ENCODE data around the gene CLEC17A. TPM values are rescaled to one million over a fixed set of nuclear protein-coding genes. Genes with fewer than 3 reads are reported as not detected.
"Not testable (repeated sequence)": the region's sequence is repeated elsewhere in the genome, so short reads cannot be mapped to it uniquely, and the experiment has no call there.

Gene CLEC17A
- total RNA-seq, 2 experiments from 2014 or later: not detected

GRCh38 chr19:14570864-14571527 lies 11.9 kb upstream of the CLEC17A start:
- CTCF ChIA-PET: interaction anchor here (0.7 to 7.8 kb wide), 4 partner anchors 15 to 116 kb away, joined by 3 to 249 read pairs (median 14); partner anchors contain the start of gene ZNF333
- no peak for DNase-seq

DNA sequence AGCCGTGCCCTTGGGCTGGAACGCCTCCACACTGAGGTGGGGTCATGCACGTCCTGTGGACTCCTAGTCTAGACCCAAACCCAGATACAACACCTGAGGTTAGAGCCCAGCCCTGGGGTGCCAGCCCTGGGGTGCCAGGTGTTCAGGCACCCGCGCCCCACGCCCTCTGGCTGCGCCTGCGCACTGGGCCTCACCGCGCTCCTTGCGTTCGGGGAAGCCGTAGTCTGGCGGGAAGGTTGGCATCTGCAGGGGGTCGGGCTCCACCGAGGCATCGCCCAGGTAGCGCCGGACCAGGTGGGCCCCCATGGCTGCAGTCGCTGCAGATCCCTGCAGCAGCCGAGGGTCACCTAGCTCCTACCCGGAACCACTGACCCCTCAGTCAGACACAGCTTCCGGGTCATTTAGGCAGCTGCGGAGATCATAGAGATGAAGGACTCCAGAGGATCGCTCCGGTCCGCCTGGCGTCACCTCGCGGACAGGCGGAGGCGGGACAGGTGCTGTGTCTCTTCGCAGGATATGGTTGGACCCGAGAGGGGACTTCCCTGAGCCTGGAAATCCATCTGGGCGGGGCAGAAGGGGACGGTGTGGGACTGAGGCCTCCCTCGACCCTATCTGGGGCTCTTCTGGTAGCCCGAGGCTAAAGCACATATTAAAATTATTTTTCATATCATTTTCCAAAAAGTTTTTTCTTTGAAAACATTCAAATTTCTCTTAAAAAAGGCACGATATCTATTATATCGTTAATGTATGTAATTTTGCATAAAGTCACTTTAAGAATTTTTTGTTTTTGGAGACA lies 11.0 kb upstream of the CLEC17A start, which contains the start of gene NDUFB7:
Gene NDUFB7 (minus strand): TSS at position 372 of the 796 bp plus-strand sequence. CDS start 66 bp downstream, at position 306.
- peak; percentile 93 for DNase-seq
- Mint-ChIP-seq H3K27ac (peak within 1 kb of the TSS; percentile 92), H3K36me3 (ENCODE audit: low read depth) (peaks cover 13% of the 10 kb centered on the region), H3K27me3 (ENCODE audit: low read depth) (no peaks in the 10 kb centered on the region), H3K4me1 (ENCODE audit: low read depth) (peaks cover 42% of the 10 kb centered on the region), H3K9me3 (ENCODE audit: insufficient read depth) (no peaks in the 10 kb centered on the region), H3K4me3 (peak within 1 kb of the TSS; percentile 97)
- CTCF ChIA-PET: interaction anchor here (0.8 to 7.8 kb wide), 6 partner anchors 15 to 215 kb away, joined by 3 to 249 read pairs (median 5); partner anchors contain the start of gene ZNF333
- POLR2A ChIA-PET: interaction anchor here (0.6 to 1.7 kb wide), 4 partner anchors 10 to 571 kb away, joined by 3 read pairs; partner anchors contain the start of gene ZNF333
- ATAC-seq: peak; percentile 97

More at GRCh38 chr19:14570864-14571527, 11.9 kb upstream of the CLEC17A start:
- H3K4me3 Mint-ChIP-seq: peak overlapping the region; percentile 97
- H3K36me3 Mint-ChIP-seq (ENCODE audit: low read depth): peaks cover 16% of the 10 kb centered on the region
- H3K27ac Mint-ChIP-seq: peak overlapping the region; percentile 92
- H3K27me3 Mint-ChIP-seq (ENCODE audit: low read depth): no peaks in the 10 kb centered on the region
- ATAC-seq: no peak
- H3K4me1 Mint-ChIP-seq (ENCODE audit: low read depth): peaks cover 46% of the 10 kb centered on the region
- POLR2A ChIA-PET: interaction anchor here (0.8 kb wide), 1 partner anchor 9 kb away, joined by 3 read pairs; no protein-coding TSS in a partner anchor
- no peaks in the 10 kb centered on the region for H3K9me3 Mint-ChIP-seq (ENCODE audit: insufficient read depth)

DNA sequence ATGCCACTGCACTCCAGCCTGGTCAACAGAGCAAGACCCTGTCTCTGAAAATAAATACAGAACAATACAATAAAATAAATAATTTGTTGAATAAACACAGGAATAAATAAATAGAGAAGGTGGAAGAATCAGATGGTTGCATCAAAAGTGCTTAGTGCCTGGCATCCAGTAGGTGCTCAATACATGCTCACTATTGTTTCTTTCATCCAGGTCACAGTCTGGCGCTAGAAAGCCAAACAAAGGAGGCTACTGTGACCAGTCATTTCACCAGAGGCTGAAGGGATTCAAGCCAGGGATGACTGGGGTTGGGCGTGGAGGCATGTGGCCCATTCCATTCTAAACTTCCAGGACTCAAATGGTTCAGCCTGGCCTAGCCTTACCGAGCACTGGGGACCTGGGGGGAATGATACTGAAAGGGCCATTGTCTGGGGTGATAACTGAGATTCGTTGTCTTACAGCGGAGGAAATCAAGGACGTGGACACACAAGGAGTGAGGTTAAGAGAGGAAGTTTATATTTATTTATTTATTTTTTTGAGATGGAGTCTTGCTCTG lies 7.4 kb upstream of the CLEC17A start:
- Mint-ChIP-seq H3K4me1 (ENCODE audit: low read depth) (peaks cover 19% of the 10 kb centered on the region), H3K9me3 (ENCODE audit: insufficient read depth) (no peaks in the 10 kb centered on the region), H3K27ac (no peak overlapping the region), H3K27me3 (ENCODE audit: low read depth) (no peaks in the 10 kb centered on the region), H3K36me3 (ENCODE audit: low read depth) (peaks cover 2% of the 10 kb centered on the region), H3K4me3 (no peak overlapping the region)
- ATAC-seq (no peak), DNase-seq (no peak)
- CTCF ChIA-PET: interaction anchor here (7.8 kb wide), 1 partner anchor 112 kb away, joined by 249 read pairs; the partner anchor contains the start of gene ZNF333
- POLR2A ChIA-PET: no interaction called here

- no peak overlapping the region for H3K4me3 Mint-ChIP-seq
- no peak overlapping the region for H3K27ac Mint-ChIP-seq
- POLR2A ChIA-PET: no interaction called here
Measured at GRCh38 chr19:14576363-14576762, 6.5 kb upstream of the CLEC17A start.

DNA sequence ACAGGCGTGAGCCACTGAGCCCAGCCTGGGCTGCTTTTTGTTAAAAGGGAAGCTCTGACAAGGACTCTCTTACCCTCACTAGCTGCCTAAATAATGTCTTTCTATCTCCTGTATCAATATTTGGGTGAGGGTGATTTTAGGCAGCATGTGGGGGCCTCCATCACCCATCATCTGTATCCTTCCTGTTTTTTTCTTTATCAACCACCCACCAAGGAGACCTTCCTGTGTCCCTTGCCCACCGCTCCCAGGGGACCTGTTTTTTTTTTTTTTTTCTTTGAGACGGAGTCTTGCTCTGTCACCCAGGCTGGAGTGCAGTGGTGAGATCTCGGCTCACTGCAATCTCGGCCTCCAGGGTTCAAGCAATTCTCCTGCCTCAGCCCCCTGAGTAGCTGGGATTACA lies 5.6 kb upstream of the CLEC17A start:
- H3K9me3 Mint-ChIP-seq (ENCODE audit: insufficient read depth): no peaks in the 10 kb centered on the region
- peaks cover 5% of the 10 kb centered on the region for H3K4me1 Mint-ChIP-seq (ENCODE audit: low read depth)
- no peak for ATAC-seq
- H3K36me3 Mint-ChIP-seq (ENCODE audit: low read depth): no peaks in the 10 kb centered on the region
- H3K27me3 Mint-ChIP-seq (ENCODE audit: low read depth): no peaks in the 10 kb centered on the region
- ChIA-PET CTCF (interaction anchor here (1.2 to 7.8 kb wide), 2 partner anchors 9 to 110 kb away, joined by 3 to 249 read pairs; partner anchors contain the start of gene ZNF333), POLR2A (no interaction called here)
- no peak overlapping the region for H3K4me3 Mint-ChIP-seq
- no peak for DNase-seq
- H3K27ac Mint-ChIP-seq: no peak overlapping the region

More at GRCh38 chr19:14576363-14576762, 6.5 kb upstream of the CLEC17A start:
- no peaks in the 10 kb centered on the region for H3K9me3 Mint-ChIP-seq (ENCODE audit: insufficient read depth)
- CTCF ChIA-PET: interaction anchor here (1.2 to 7.8 kb wide), 2 partner anchors 8 to 111 kb away, joined by 3 to 249 read pairs; partner anchors contain the start of gene ZNF333
- peaks cover 2% of the 10 kb centered on the region for H3K36me3 Mint-ChIP-seq (ENCODE audit: low read depth)
- no peaks in the 10 kb centered on the region for H3K27me3 Mint-ChIP-seq (ENCODE audit: low read depth)
- no peak for ATAC-seq
- DNase-seq: no peak
- peaks cover 11% of the 10 kb centered on the region for H3K4me1 Mint-ChIP-seq (ENCODE audit: low read depth)

DNA sequence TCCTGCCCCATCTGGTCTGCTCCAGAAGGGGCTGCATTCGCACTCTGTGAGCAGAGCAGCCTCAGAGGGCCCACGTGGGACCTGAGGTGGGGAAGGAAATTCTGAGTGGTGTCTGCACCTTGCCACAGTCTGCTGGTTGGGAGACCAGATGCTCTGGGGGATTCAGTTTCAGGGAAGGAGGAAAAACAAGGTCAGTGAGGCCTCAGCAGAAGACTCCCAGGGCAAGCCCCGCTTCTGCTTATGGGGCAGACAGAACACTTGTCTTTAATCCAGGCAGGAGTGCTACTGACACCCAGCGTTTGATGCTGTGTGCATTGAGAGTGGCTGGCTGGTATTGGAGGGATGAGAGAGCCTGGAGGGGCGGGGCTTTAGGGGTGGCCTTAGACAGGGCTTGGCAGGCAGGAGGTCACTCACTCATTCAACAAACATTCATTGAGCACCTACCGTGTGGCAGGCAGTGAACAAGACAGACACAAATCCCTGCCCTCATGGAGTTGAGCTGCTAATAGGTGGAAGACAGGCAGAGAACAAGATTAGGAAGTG lies 4.9 kb upstream of the CLEC17A start:
- Mint-ChIP-seq H3K4me3 (no peak overlapping the region), H3K4me1 (ENCODE audit: low read depth) (peaks cover 5% of the 10 kb centered on the region), H3K9me3 (ENCODE audit: insufficient read depth) (no peaks in the 10 kb centered on the region), H3K27ac (peak overlapping the region; percentile 7), H3K27me3 (ENCODE audit: low read depth) (no peaks in the 10 kb centered on the region), H3K36me3 (ENCODE audit: low read depth) (no peaks in the 10 kb centered on the region)
- DNase-seq: no peak
- ATAC-seq: no peak
- POLR2A ChIA-PET: no interaction called here
- CTCF ChIA-PET: interaction anchor here (7.8 kb wide), 1 partner anchor 109 kb away, joined by 249 read pairs; the partner anchor contains the start of gene ZNF333

DNA sequence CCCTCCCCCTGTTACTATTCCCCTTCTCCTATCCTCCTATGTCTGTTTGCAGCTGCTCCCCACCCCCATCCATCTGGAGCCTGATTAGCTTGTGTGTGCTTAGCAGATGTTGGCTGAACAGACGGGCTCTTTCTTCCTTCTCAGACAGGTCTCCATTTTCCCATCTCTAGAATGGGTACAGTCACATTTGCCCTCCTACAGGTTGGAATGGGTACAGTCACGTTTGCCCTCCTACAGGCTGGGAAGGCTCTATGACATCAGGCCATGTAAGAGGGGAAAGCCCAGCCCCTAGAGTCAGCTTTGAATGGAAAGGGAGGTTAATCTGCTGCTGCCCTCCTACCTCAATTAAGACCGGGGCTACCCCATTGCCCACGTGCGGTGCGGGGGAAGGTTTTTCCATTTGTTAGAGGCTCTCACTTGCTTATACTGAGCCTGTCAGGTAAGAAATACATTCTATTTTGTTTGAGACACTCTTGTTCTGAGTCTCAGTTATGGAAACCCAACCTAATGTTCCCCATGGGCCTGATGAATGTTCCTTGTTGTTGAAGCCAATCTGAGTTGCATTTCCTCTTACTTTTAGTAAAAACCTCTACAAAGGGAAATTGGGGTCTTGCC lies 2.2 kb upstream of the CLEC17A start:
- Mint-ChIP-seq H3K27me3 (ENCODE audit: low read depth) (no peaks in the 10 kb centered on the region), H3K4me3 (no peak overlapping the region), H3K9me3 (ENCODE audit: insufficient read depth) (no peaks in the 10 kb centered on the region), H3K4me1 (ENCODE audit: low read depth) (no peaks in the 10 kb centered on the region), H3K36me3 (ENCODE audit: low read depth) (no peaks in the 10 kb centered on the region), H3K27ac (no peak overlapping the region)
- ChIA-PET POLR2A (interaction anchor here (0.6 kb wide), 1 partner anchor 1530 kb away, joined by 3 read pairs; no protein-coding TSS in a partner anchor), CTCF (interaction anchor here (1.1 kb wide), 1 partner anchor 106 kb away, joined by 4 read pairs; no protein-coding TSS in a partner anchor)
- no peak for DNase-seq
- ATAC-seq: no peak

- H3K4me3 Mint-ChIP-seq; H3K36me3 Mint-ChIP-seq (ENCODE audit: low read depth); H3K4me1 Mint-ChIP-seq (ENCODE audit: low read depth); H3K27ac Mint-ChIP-seq; DNase-seq; POLR2A ChIA-PET; H3K9me3 Mint-ChIP-seq (ENCODE audit: insufficient read depth); ATAC-seq; H3K27me3 Mint-ChIP-seq (ENCODE audit: low read depth): not testable (repeated sequence)
- CTCF ChIA-PET: interaction anchor here (1.0 kb wide), 1 partner anchor 10 kb away, joined by 3 read pairs; no protein-coding TSS in a partner anchor
Measured at GRCh38 chr19:14584372-14584771, 1.5 kb downstream of the CLEC17A start.

DNA sequence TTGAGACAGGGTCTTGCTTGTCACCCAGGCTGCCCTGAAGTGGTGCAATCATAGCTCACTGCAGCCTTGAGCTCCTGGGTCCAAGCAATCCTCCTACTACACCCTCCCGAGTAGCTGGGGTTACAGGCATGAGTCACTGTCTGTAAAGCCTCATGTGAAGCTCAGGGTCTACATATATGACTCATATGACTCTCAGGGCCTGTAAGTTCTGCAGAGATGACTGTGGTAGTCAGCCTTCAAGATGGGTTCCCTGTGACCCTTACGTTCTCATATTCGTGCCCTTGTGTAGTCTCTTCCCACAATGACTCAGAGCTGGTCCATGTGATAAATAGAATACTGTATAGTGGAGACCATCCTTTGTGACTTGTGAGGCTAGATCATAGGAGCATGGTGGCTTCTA lies 2.3 kb downstream of the CLEC17A start:
- ATAC-seq: peak; percentile 73
- not testable (repeated sequence) for H3K27me3 Mint-ChIP-seq (ENCODE audit: low read depth)

DNA sequence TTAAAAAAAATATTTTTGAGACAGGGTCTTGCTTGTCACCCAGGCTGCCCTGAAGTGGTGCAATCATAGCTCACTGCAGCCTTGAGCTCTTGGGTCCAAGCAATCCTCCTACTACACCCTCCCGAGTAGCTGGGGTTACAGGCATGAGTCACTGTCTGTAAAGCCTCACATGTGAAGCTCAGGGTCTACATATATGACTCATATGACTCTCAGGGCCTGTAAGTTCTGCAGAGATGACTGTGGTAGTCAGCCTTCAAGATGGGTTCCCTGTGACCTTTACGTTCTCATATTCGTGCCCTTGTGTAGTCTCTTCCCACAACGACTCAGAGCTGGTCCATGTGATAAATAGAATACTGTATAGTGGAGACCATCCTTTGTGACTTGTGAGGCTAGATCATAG lies 6.5 kb downstream of the CLEC17A start:
- ATAC-seq; H3K4me3 Mint-ChIP-seq; H3K36me3 Mint-ChIP-seq (ENCODE audit: low read depth); CTCF ChIA-PET; H3K4me1 Mint-ChIP-seq (ENCODE audit: low read depth); POLR2A ChIA-PET; H3K27ac Mint-ChIP-seq; H3K27me3 Mint-ChIP-seq (ENCODE audit: low read depth); DNase-seq; H3K9me3 Mint-ChIP-seq (ENCODE audit: insufficient read depth): not testable (repeated sequence)

More for the DNA sequence above, 2.3 kb downstream of the CLEC17A start:
- H3K4me3 Mint-ChIP-seq; H3K9me3 Mint-ChIP-seq (ENCODE audit: insufficient read depth); H3K27ac Mint-ChIP-seq; DNase-seq; POLR2A ChIA-PET; H3K36me3 Mint-ChIP-seq (ENCODE audit: low read depth); H3K4me1 Mint-ChIP-seq (ENCODE audit: low read depth); CTCF ChIA-PET: not testable (repeated sequence)

DNA sequence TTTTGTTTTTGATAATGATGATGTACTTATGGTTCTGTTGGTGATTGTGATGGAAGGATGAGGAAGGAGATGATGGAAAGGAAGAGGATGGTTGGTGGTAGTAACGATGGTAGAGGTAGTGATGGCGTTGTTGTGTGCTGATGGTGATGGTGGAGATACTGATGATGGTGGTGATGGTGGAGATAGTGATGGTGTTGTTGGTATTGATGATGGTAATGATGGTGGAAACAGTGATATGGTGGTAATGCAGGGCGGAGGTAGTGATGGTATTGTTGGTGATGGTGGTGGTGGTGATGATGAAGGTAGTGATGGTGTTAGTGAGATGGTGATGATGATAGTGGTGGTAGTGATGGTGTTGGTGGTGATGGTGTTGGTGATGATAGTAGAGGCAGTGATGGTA lies 12.7 kb downstream of the CLEC17A start:
- no peaks in the 10 kb centered on the region for H3K27me3 Mint-ChIP-seq (ENCODE audit: low read depth)
- no peak overlapping the region for H3K4me3 Mint-ChIP-seq
- ChIA-PET CTCF (no interaction called here), POLR2A (no interaction called here)
- H3K36me3 Mint-ChIP-seq (ENCODE audit: low read depth): no peaks in the 10 kb centered on the region
- no peaks in the 10 kb centered on the region for H3K4me1 Mint-ChIP-seq (ENCODE audit: low read depth)
- H3K9me3 Mint-ChIP-seq (ENCODE audit: insufficient read depth): no peaks in the 10 kb centered on the region
- no peak overlapping the region for H3K27ac Mint-ChIP-seq
- ATAC-seq (no peak), DNase-seq (no peak)
